ENCODE results near the gene E2F6. TPM values are rescaled to one million over a fixed set of nuclear protein-coding genes. Genes with fewer than 3 reads are reported as not detected.

E2F6 gene
- total and polyA plus RNA-seq, 2 of the 8 experiments (the other 6 are each of a cell fraction or from before 2014, with no cell fraction given): 8.3 to 14.9 TPM

DNA sequence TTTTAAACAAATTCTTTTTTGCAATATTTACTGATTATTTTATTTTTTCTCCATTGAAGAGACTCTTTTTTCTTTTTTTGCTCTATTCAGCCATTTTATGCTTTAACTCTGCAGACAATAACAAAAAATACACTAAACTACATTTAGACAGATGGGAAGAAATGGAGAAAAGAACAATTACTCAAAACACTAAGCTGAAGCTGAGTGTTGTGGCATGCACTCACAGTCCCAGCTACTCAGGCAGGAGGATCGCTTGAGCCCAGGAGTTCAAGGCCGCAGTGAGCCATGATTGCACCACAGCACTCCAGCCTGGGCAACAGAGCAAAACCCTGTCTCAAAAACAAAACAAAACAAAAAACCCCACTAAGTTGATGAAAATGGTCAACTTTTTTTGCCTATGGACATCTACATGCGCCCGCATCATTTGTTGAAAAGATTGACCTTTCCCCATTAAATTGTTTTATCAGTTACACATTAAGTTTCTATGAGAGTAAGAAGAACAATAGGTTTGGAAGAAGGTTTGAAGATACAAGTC is 43.0 kb downstream of the E2F6 start:
- H4K5ac ChIP-seq (ENCODE audit: insufficient read length, low read depth, low read length): no peak overlapping the region
- H3K56ac ChIP-seq (replicated peaks; ENCODE audit: insufficient read length, low read depth, low read length): no peak overlapping the region
- H4K8ac ChIP-seq (ENCODE audit: extremely low read depth, insufficient read depth, low read length): no peak overlapping the region
- CTCF ChIA-PET (ENCODE audit: partially characterized antibody): interaction anchor here (1.9 to 5.0 kb wide), 2 partner anchors 11 to 291 kb away, joined by 8 to 18 read pairs; a partner anchor contains a TSS
- no peak overlapping the region for H3K14ac ChIP-seq (ENCODE audit: insufficient read length)
- peaks cover 6 to 7% of the 10 kb centered on the region in 2 experiments for H3K9me3 ChIP-seq (ENCODE audit: insufficient read depth in 2 of 2, low read depth in 1 of 2, low read length in 1 of 2)
- H3K79me2 ChIP-seq (ENCODE audit: control insufficient read depth in 1 of 2, insufficient read depth in 2 of 2, low read length in 2 of 2): no peaks in the 10 kb centered on the region
- no peaks in the 10 kb centered on the region for H3K36me3 ChIP-seq (ENCODE audit: control insufficient read depth in 2 of 4, insufficient read depth in 4 of 4, low read length in 3 of 4)
- H2BK12ac ChIP-seq (ENCODE audit: low read depth, low read length): no peak overlapping the region
- no peak overlapping the region for H3K18ac ChIP-seq (ENCODE audit: extremely low read depth, low read length)
- H3K4ac ChIP-seq (replicated peaks; ENCODE audit: insufficient read length, low read depth, low read length): no peak overlapping the region
- H2AFZ ChIP-seq (ENCODE audit: low read length): no peak overlapping the region
- FAIRE-seq: no peak
- DNase-seq (ENCODE audit: low read depth in 1 of 2, low spot score in 2 of 2): no peak
- H3K27me3 ChIP-seq (replicated peaks in 1 of 4; ENCODE audit: control insufficient read depth in 3 of 4, extremely low read depth in 1 of 4, insufficient read depth in 3 of 4, low read length in 3 of 4): no peaks in the 10 kb centered on the region; a peak in 2 of 7 replicates
- H3K23me2 ChIP-seq (ENCODE audit: low read depth, low read length): no peaks in the 10 kb centered on the region; the same call in 1 of the 2 replicates
- no peak overlapping the region for H3K23ac ChIP-seq (ENCODE audit: insufficient read length)
- no peaks in the 10 kb centered on the region for H3K79me1 ChIP-seq (ENCODE audit: low read depth, low read length)
- no peak overlapping the region for H3K4me2 ChIP-seq (ENCODE audit: insufficient read depth in 1 of 2, low read depth in 2 of 2, low read length in 2 of 2)
- 98% methylated on average over 4 of the region's 4 CpGs; no CpG with 5 or more reads in 1 of the 2 experiments for WGBS, 2 experiments (ENCODE audit: extremely low coverage in 1 of 2, insufficient coverage in 1 of 2, insufficient read length in 1 of 2, insufficient replicate concordance in 2 of 2, low coverage in 1 of 2, low lambda C conversion rate in 2 of 2, missing lambda C conversion rate in 1 of 2)
- TF ChIP-seq NRF1 (IDR thresholded peaks at IDR 0.05; ENCODE audit: low read depth, low read length) (no peak), SP4 (IDR thresholded peaks at IDR 0.05; ENCODE audit: low read length) (no peak), KDM4A (IDR thresholded peaks at IDR 0.05; ENCODE audit: low read depth, low read length, severe bottlenecking) (no peak), SIX5 (IDR thresholded peaks at IDR 0.05; ENCODE audit: low read depth, low read length) (no peak), SUZ12 (IDR thresholded peaks at IDR 0.05; ENCODE audit: low read length) (no peak), YY1 (IDR thresholded peaks at IDR 0.05; ENCODE audit: low read depth, low read length) (no peak), TEAD4 (IDR thresholded peaks at IDR 0.05; ENCODE audit: low read depth, low read length) (no peak), MAFK (IDR thresholded peaks at IDR 0.05; ENCODE audit: low read depth, low read length) (no peak), SIRT6 (IDR thresholded peaks at IDR 0.05; ENCODE audit: low read length) (no peak), POLR2A (IDR thresholded peaks at IDR 0.05; ENCODE audit: control extremely low read depth in 1 of 2, low read depth in 2 of 2, low read length in 2 of 2) (no peak), EZH2 (IDR thresholded peaks at IDR 0.05; ENCODE audit: low read depth, low read length, severe bottlenecking) (no peak), ASH2L (IDR thresholded peaks at IDR 0.05; ENCODE audit: low read length) (no peak), CTBP2 (IDR thresholded peaks at IDR 0.05; ENCODE audit: borderline replicate concordance, insufficient read depth, insufficient read length, low read length) (no peak)
- no peaks in the 10 kb centered on the region for H4K20me1 ChIP-seq (replicated peaks in 1 of 2; ENCODE audit: control insufficient read depth in 1 of 2, insufficient read depth in 2 of 2, low read length in 2 of 2)
- H3K4me1 ChIP-seq (replicated peaks in 1 of 4; ENCODE audit: control insufficient read depth in 3 of 4, insufficient read depth in 4 of 4, low read length in 3 of 4): no peaks in the 10 kb centered on the region
- H2BK15ac ChIP-seq (ENCODE audit: low read length): no peak overlapping the region
- H4K91ac ChIP-seq (replicated peaks; ENCODE audit: insufficient read length, low read length): no peak overlapping the region
- H2AK5ac ChIP-seq (ENCODE audit: low read depth, low read length): no peak overlapping the region
- no peak overlapping the region for H3K9ac ChIP-seq (replicated peaks in 1 of 4; ENCODE audit: extremely low read depth in 1 of 4, low read depth in 3 of 4, low read length in 3 of 4)
- no peak overlapping the region for H2BK20ac ChIP-seq (ENCODE audit: low read length)
- no peak overlapping the region for H3K4me3 ChIP-seq (ENCODE audit: extremely low read depth in 1 of 4, insufficient read depth in 2 of 4, low read depth in 3 of 4, low read length in 4 of 4)
- POLR2A ChIA-PET (ENCODE audit: partially characterized antibody): no interaction called here
- H3K27ac ChIP-seq (ENCODE audit: low read depth, low read length): no peak overlapping the region
- H2BK120ac ChIP-seq (replicated peaks; ENCODE audit: low read depth, low read length): no peak overlapping the region
- H2BK5ac ChIP-seq (ENCODE audit: low read depth, low read length): no peak overlapping the region

All from H1 (cell line).